HG02610 (cell line): Measurements from ENCODE around the gene EPB41L1.

ENCODE experiments used
- ATAC-seq: cut with Tn5 transposase; IDR thresholded peaks from one replicate; pipeline ENCODE4 v1.9.1; 2021; ENCODE audit warnings: mild to moderate bottlenecking, moderate library complexity; ENCODE audit not compliant: unreplicated experiment

Gene EPB41L1

GRCh38 chr20:36255445-36255844 lies 100.9 kb downstream of the EPB41L1 start:
- no peak for ATAC-seq

DNA sequence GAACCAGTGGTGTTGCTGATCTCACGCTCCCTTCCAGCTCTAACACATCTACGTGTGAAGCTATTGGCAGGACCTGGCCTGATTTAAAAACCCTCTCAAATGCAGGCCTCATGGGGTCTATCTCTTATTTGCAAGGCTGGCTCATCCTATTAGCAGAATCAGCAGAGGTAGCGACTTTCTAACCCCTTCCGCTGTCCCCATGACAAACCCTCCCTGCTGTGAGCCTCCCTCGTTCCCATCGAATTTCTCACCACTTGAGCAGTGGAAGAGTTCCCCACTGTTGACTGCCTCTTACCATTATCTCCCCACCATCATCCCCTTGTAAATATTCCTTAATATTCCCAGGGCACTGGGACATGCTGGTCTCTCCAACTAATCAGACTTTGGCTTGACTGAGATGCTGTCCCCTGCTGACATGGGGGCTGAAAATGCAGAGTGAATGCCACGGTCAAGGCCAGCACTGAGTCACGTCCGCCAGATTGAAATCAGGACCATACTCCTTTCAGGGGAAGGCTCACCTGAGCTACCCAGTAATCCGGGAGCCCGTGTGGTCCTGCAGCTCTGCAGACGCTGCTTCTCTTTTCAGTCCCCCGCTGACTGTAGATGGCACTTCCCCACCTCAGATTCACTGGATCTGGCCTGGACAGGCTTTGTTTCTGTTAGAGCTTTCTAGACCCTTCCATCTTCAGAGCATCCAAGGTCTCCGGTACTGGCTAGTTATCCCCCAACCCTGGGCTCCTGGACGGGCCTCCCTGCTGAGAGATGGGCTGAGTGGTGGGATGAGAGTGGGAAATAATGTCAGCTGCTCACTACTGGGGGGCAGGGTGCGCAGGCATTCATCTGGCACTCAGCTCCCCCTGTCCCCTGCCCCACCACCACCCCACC lies 104.9 kb downstream of the EPB41L1 start:
- no peak for ATAC-seq

GRCh38 chr20:36260316-36260715 lies 105.8 kb downstream of the EPB41L1 start:
- ATAC-seq: no peak

DNA sequence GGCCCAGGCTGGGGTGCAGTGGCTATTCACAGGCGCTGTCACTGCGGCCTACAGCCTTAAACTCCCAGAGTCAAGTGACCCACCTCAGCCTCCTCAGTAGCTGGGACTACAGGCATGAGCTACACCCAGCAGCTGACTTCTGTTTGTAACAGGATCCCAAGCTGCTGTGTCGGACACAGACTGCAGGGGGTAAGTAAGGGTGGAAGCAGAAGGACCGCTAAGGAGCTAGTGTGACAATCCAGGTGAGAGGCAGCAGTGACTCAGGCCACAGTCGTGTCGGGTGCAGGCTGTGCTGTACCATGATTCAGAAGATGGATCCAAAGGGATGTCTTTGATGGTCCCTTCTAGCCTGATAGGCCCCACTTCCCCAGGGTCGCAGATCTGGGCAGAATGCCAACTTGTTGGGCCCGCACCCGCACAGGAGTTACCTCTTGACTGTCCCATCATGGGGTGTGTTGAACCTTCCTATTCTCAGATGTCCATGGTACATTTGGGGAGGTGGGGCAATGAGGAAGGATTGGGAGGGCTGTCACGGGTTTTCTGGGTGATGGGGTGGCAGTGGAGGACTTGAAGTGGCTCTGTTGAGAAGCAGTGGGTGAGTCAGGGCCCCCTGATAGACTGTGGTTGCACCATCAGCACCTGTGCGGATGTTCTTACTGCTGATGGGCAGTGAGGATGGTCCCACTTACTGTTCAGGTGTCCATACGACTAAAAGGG lies 107.0 kb downstream of the EPB41L1 start:
- no peak for ATAC-seq

DNA sequence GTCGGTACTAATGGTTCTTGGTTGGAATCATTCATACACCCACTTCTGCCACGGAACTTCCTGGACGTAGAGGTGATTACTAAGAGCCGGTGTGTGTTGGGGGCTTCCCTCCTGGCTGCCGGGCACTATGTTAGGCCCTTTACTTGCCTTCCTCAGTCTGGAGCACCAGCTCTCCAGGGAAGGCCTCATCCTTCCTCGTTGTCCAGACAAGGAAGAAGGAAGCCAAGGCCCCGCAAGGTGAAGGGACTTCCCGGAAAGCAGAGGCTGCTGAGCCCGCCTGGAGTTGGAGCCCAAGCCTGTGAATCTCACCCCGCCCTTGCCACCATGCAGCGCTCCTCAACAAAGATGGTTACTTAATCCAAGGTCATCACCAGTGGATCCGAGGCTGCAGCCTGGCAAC lies 107.9 kb downstream of the EPB41L1 start:
- ATAC-seq: no peak

DNA sequence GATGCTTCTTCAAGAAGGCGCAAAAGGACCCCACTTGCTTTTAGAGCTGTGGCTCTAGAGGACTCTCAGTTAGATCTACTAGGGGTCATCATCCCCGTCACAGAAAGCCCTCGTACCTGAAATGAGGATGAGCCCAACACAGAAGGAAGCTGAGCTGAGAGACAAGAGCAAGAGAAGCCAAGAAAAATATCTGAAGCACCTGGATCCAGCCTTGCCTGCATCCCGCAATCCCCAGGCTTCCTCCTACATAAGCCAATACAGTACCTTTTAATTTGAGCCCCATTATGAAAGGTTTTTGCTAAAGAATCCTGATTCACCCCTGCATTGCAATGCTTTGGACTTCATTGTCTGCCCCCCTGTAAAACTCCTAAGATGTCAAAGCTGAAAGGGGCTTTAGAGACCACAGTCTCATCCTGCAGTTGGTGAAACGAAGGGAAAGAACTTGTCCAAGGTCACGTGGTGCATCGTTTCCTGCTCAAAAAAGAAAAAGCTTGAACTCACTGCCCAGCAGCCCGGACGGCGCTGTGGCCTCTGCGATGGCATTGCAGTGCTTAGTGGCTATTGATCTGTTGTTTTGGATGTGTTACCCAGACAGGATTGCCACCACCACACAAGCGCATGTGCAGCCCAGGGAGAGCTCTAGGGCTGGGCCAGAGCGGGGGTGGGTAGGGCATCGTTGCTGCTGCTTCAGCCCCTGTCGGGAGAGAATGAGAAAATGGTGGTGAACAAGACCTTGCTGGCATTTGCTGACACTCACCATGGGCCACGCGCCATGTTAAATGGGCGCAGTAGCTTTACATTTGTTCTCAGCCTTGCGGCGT lies 110.1 kb downstream of the EPB41L1 start:
- no peak for ATAC-seq

DNA sequence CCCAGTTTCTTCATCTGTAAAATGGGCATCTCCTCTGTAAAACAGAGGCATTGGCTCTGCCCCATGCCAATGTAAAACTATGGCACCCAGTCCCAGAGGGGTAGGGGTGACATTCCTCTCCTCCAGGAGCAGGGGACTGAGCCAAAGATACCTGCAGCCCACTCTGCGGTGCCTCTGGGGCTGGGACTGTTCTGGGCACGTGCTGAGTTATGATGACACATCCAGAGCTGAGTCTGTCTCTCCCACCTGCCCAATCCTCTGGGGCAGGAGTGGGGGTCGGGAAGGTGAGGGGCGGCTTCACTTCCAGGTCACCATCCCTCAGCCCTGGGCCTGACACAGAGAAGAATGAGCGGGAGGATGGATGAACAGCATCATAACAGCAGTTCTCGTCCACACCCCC lies 111.6 kb downstream of the EPB41L1 start:
- ATAC-seq: no peak

GRCh38 chr20:36267605-36268381 lies 113.3 kb downstream of the EPB41L1 start:
- ATAC-seq: no peak

GRCh38 chr20:36268440-36269342 lies 114.2 kb downstream of the EPB41L1 start:
- no peak for ATAC-seq

DNA sequence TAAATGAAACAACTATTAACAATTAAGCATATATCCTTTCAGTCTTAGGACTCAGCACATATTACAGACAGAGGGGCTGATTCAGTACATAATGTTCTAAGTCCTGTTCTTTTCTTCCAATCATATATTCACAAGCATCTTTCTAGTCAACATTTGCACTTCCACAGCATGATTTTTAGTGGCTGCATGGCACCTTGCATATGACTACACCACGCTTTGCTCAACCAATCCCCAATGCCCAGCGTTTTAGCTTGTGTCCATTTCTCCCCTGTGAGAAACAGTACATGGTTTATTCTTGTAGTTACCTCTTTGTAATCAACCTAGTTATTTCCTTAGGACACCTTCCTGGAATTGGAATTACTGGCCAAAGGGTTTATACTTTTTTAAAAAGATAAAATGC lies 115.0 kb downstream of the EPB41L1 start:
- no peak for ATAC-seq

GRCh38 chr20:36270744-36271638 lies 116.5 kb downstream of the EPB41L1 start:
- no peak for ATAC-seq

- ATAC-seq: no peak
Observed at GRCh38 chr20:36271639-36272546, 117.4 kb downstream of the EPB41L1 start.

DNA sequence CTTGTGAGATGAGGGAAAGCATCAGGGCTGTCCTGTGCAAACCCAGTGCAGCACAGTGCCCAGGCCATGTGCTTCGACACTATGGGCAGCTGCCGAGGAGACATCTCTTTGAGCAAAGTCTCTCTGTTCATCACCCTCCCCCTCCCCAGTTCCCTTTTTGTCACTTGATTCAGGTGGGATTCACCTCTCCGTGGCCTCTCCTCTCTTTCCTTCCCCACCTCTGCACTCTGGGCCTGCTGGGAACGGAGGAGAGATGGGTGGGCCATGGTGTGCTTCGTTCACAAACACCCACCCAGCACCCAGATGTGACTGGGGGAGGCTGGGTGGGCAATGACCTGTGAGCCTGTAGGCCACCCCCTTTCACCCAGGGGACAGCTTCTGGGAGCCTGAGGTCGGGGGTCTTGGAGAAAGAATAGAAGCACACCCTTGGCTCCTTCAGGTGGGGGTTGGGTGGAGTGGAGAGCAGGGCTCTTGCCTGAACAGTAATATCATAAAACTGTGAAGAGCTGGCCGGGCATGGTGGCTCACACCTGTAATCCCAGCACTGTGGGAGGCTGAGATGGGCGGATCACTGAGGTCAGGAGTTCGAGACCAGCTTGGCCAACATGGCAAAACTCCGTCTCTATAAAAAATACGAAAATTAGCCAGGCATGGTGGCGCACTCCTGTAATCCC lies 118.1 kb downstream of the EPB41L1 start:
- ATAC-seq: no peak

GRCh38 chr20:36273414-36274180 lies 119.1 kb downstream of the EPB41L1 start:
- no peak for ATAC-seq

DNA sequence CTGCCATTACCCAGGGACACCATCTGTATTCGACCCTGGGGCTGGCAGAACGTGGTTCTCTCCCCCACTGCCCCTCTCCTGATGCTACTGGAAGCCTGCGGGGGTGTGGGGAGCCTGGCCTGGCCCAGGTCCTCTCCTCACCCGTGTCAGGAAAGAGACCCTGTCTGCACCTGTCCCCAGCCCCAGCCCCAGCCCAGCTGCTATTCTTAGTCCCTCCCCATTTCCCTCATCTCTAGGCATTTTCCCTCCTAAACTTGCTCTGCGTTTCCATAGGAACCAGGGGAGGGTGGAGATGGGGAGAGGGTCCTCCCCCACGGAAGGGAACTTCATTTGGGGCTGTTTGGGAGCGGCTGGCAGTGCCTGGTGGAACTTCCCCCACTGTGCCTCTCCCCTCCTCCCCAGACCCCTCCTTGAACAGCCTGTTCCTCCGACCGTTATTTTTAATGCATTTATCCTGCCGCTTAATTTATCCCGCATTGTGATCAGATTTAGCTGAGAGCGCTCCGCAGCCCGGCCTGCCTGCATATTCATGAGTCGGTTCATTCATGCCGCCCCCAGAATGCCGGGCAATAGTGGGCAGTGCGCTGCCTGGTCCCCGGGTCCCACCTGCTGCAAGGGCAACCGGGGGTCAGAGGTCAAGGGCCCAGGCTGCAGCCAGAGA lies 119.8 kb downstream of the EPB41L1 start:
- no peak for ATAC-seq

DNA sequence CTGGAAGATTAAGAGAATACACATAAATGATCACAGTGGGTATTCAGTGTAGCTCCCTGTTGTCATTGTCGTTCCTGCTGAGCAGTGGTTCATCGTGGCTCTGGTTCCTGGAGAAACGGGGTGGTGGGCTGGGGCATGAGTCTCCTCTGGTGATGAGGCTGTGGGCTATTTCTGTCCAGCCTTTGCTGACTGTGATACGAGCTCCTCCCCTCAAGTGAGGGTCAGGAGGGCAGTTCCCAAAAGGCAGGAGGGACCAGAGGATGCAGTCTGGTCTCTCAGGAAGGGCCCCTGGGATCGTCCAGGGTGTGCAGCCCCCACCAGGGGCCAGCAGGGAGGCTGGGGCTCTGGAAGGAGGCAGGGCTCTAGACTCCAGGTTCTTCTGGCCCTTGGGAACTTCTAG lies 120.5 kb downstream of the EPB41L1 start:
- ATAC-seq: no peak
